Breast epithelium (tissue), 4 donors: Measurements from ENCODE around the gene SYTL4. TPM values are rescaled to one million over a fixed set of nuclear protein-coding genes. Genes with fewer than 3 reads are reported as not detected.
A peak's percentile ranks its signal among the peaks of the same experiment; 100 is the strongest.

Experiments used
- DNase-seq, 2 donors: peaks; one replicate each; pipeline ENCODE4 v3.0.0-alpha.2; 2019; ENCODE audit warnings: low spot score in 2 of 2
- H3K27ac ChIP-seq, 2 donors: fragments of 200-600 bp; sonication (generic) in 1 of 2; one replicate each; pipeline ENCODE4 v1.5.1; 2016 to 2019; ENCODE audit warnings: mild to moderate bottlenecking in 1 of 2
- H3K27me3 ChIP-seq, 2 donors: fragments of 200-600 bp; sonication (generic) in 1 of 2; one replicate each; pipeline versions ENCODE4 v1.5.1 to v1.6.0; 2017 to 2019; ENCODE audit warnings: control low read depth in 1 of 2, mild to moderate bottlenecking in 1 of 2
- H3K36me3 ChIP-seq: fragments of 200-600 bp; one replicate; pipeline ENCODE4 v1.5.1; 2019
- H3K4me1 ChIP-seq, 2 donors: fragments of 200-600 bp; sonication (generic); one replicate each; pipeline ENCODE4 v1.5.1; 2016 to 2019; ENCODE audit warnings: control low read depth in 1 of 2
- H3K4me3 ChIP-seq, 3 donors: fragments of 200-600 bp; sonication (generic); 1 replicate in 2 of 3; 2 replicates in 1 of 3; pipeline ENCODE4 v1.5.1; 2016 to 2019; ENCODE audit warnings: mild to moderate bottlenecking in 3 of 3, moderate library complexity in 2 of 3
- H3K9me3 ChIP-seq, 2 donors: fragments of 200-600 bp; sonication (generic) in 1 of 2; one replicate each; pipeline ENCODE4 v1.5.1; 2016 to 2019; ENCODE audit warnings: control low read depth in 1 of 2
- POLR2A ChIP-seq: fragments of 450-650 bp; IDR thresholded peaks from one replicate; pipeline ENCODE4 v1.6.1; 2016; ENCODE audit warnings: antibody characterized with exemption, mild to moderate bottlenecking, moderate library complexity
- POLR2AphosphoS5 ChIP-seq, 3 donors: sonication (generic); formaldehyde crosslinking; IDR thresholded peaks; one replicate each; pipeline ENCODE4 v1.6.1; 2017; ENCODE audit warnings: antibody characterized with exemption in 3 of 3
- intact Hi-C: fragments of 100-400 bp; cut with DNase I; formaldehyde crosslinking; loops from one replicate; pipeline ENCODE4 v1.15.1; 2023; ENCODE audit warnings: low total_unique reads
- total RNA-seq, 3 donors: library from RNA; depleted of rRNA; stranded (reverse); fragments of >200 nt; gene quantifications; one replicate each; pipeline ENCODE4 v1.1.0, GENCODE V29; 2016
- TF ChIP-seq, protein P1 (sequence below), 3 donors: fragments of 450-650 bp; IDR thresholded peaks; one replicate each; pipeline ENCODE4 v1.5.1; 2016 to 2017; ENCODE audit warnings: antibody characterized with exemption in 3 of 3, mild to moderate bottlenecking in 3 of 3, moderate library complexity in 3 of 3

The SYTL4 gene
- total RNA-seq, 3 donors from 2014 or later: 19.3 to 29.9 (median 25.2) TPM

DNA sequence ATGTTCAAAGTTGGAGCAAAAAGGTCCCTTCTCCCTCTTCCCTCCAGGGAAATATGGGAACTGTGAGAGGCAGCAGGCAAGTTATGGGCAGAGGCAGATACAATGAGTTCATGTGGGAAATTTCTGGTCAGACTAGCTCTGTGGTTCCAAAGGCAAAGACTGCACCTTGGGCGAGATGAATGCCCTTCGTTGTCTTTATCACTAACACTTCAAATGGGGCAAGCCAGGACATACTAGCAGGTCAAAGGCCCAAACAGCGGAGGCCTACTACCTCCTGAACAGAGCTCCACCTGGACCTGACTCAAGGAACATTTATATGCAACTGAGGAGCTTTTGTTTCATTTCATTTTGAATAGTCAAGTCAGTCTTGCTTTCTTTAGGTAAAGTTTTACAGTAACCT is 59.0 kb downstream of the SYTL4 start:
- intact Hi-C loops: no loop called here
- H3K27ac ChIP-seq: peak overlapping the region; percentile 59 to 64
- TF ChIP-seq POLR2AphosphoS5 (IDR thresholded peaks at IDR 0.05): no peak
- TF ChIP-seq, protein P1, sequence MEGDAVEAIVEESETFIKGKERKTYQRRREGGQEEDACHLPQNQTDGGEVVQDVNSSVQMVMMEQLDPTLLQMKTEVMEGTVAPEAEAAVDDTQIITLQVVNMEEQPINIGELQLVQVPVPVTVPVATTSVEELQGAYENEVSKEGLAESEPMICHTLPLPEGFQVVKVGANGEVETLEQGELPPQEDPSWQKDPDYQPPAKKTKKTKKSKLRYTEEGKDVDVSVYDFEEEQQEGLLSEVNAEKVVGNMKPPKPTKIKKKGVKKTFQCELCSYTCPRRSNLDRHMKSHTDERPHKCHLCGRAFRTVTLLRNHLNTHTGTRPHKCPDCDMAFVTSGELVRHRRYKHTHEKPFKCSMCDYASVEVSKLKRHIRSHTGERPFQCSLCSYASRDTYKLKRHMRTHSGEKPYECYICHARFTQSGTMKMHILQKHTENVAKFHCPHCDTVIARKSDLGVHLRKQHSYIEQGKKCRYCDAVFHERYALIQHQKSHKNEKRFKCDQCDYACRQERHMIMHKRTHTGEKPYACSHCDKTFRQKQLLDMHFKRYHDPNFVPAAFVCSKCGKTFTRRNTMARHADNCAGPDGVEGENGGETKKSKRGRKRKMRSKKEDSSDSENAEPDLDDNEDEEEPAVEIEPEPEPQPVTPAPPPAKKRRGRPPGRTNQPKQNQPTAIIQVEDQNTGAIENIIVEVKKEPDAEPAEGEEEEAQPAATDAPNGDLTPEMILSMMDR (IDR thresholded peaks at IDR 0.05): no peak
- no peak for TF ChIP-seq POLR2A
- no peaks in the 10 kb centered on the region for H3K9me3 ChIP-seq
- H3K4me1 ChIP-seq: no peaks in the 10 kb centered on the region
- no peak overlapping the region for H3K4me3 ChIP-seq
- peak in 1 of 2 donors; percentile 23 for DNase-seq
- H3K27me3 ChIP-seq: peaks cover 0 to 63% of the 10 kb centered on the region in 2 donors
- H3K36me3 ChIP-seq: no peaks in the 10 kb centered on the region

DNA sequence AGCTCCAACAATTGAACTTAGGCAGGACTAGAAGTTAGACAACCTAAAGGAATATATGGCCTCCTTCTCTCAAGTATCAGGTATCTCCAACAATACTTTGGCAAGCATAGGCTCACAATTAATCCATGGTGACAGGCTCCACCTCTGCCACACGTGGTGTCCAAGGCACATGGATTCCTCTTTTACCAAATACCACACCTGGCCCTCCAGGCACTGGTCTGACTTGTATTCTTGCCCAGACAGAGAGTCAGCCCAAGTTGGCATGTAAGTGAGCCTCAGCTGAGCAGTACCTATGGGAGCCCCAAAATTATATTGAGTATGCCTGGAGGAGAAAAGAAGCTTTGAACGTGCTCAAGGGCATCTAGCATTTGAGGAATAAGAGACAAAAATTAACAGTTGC is 68.3 kb downstream of the SYTL4 start:
- no peaks in the 10 kb centered on the region for H3K36me3 ChIP-seq
- H3K9me3 ChIP-seq: no peaks in the 10 kb centered on the region
- H3K27ac ChIP-seq: no peak overlapping the region
- H3K4me3 ChIP-seq: no peak overlapping the region
- intact Hi-C loops: no loop called here
- peak in 1 of 2 donors; percentile 30 for DNase-seq
- TF ChIP-seq POLR2A: no peak
- TF ChIP-seq POLR2AphosphoS5 (IDR thresholded peaks at IDR 0.05): no peak
- TF ChIP-seq, protein P1 (IDR thresholded peaks at IDR 0.05): no peak
- H3K27me3 ChIP-seq: peaks cover 0 to 60% of the 10 kb centered on the region in 2 donors
- H3K4me1 ChIP-seq: no peaks in the 10 kb centered on the region

DNA sequence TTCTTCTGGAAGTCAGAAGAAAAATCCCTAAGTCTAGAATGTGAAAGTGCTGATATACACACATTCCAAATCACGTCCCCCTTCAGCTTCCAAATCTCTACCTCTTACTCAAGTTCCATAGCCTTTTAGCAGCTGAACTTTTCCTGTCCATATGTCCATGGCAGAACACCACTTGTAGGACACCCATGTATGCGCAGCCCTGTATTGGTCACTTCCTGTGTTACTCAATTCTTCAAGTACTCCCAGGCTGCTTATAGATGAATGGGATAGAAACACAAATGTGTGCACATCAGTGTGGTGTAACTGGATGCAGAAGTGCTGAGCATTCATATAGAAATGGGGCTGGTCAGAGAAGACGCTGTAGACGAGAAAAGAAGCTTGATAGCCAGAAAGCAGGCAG is 69.1 kb downstream of the SYTL4 start:
- Histone ChIP-seq H3K27me3 (peaks cover 0 to 54% of the 10 kb centered on the region in 2 donors), H3K4me3 (no peak overlapping the region), H3K9me3 (no peaks in the 10 kb centered on the region), H3K36me3 (no peaks in the 10 kb centered on the region), H3K27ac (no peak overlapping the region), H3K4me1 (no peaks in the 10 kb centered on the region)
- TF ChIP-seq POLR2AphosphoS5 (IDR thresholded peaks at IDR 0.05): no peak
- TF ChIP-seq, protein P1 (IDR thresholded peaks at IDR 0.05): no peak
- no peak for TF ChIP-seq POLR2A
- intact Hi-C loops: no loop called here
- no peak for DNase-seq

DNA sequence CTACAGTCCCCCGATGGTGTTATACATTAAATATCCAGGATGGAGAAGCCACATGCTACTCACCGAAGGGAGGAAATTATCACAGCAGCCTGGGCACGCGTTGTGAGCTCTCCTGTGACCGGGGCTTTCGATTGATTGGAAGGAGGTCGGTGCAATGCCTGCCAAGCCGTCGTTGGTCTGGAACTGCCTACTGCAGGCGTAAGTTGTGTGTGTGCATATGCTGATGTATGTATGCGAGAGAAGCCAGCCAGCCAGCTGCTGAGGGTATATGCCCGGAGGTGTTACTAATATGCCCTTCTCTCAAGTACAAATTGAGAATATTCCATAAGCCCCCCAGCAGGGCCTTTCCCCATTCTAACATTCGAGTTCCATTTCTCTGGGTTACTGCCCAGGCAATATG is 69.8 kb downstream of the SYTL4 start:
- Histone ChIP-seq H3K27ac (no peak overlapping the region), H3K4me1 (no peaks in the 10 kb centered on the region), H3K4me3 (no peak overlapping the region), H3K9me3 (no peaks in the 10 kb centered on the region), H3K36me3 (no peaks in the 10 kb centered on the region), H3K27me3 (peaks cover 0 to 48% of the 10 kb centered on the region in 2 donors)
- intact Hi-C loops: no loop called here
- TF ChIP-seq POLR2AphosphoS5 (IDR thresholded peaks at IDR 0.05) (no peak), POLR2A (no peak)
- TF ChIP-seq, protein P1 (IDR thresholded peaks at IDR 0.05): no peak
- DNase-seq: no peak

DNA sequence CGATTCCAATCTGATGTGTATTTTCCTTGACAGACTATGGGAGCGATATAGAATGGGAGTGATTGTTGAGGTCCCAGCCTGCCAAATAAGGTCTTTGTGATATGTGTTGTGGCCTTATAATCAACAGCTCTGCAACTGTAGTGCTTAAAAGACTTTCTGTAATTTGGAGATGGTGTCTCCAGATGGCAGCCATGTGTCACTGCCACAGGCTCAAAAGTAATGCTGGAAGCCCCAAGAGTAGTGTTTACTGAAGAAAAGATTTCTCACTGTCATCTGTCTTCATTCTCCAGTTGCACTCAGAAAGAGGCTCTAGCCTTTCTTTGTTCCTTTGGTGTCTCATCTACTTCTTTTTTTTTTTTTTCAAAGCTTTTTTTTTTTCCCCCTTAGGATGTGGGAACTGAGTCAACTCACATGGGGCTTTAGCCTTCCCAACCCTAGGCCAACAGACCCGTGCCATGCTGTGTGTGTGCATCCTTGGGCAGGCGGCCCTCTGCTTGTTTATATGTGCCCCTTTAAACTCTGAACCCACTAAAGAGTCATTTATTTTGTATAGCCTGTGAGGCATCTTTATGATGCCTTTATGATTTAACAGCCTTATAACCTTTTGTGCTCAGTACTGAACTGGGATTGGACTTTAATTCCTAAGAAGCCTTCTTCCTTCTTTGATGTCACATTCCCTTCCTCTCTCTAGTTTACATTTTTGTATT is 72.3 kb downstream of the SYTL4 start:
- TF ChIP-seq POLR2A (no peak), POLR2AphosphoS5 (IDR thresholded peaks at IDR 0.05) (no peak)
- TF ChIP-seq, protein P1 (IDR thresholded peaks at IDR 0.05): no peak
- no peaks in the 10 kb centered on the region for H3K9me3 ChIP-seq
- intact Hi-C loops: no loop called here
- H3K4me1 ChIP-seq: no peaks in the 10 kb centered on the region
- H3K27me3 ChIP-seq: peaks cover 0 to 42% of the 10 kb centered on the region in 2 donors
- DNase-seq: no peak
- H3K27ac ChIP-seq: no peak overlapping the region
- no peak overlapping the region for H3K4me3 ChIP-seq
- no peaks in the 10 kb centered on the region for H3K36me3 ChIP-seq
